ENCODE measurements around the gene PLCL2.

The PLCL2 gene

GRCh38 chr3:16866571-16866970 is 18.2 kb upstream of the PLCL2 start:
- DNase-seq: no peak

- DNase-seq: no peak
Measured at GRCh38 chr3:16868513-16868912, 16.2 kb upstream of the PLCL2 start.

- DNase-seq: no peak
Measured at GRCh38 chr3:16869261-16870005, 15.3 kb upstream of the PLCL2 start.

- no peak for DNase-seq
Measured at GRCh38 chr3:16871915-16872842, 12.6 kb upstream of the PLCL2 start.

- DNase-seq: no peak
Measured at GRCh38 chr3:16873872-16874271, 10.9 kb upstream of the PLCL2 start.

GRCh38 chr3:16875876-16876550 is 8.7 kb upstream of the PLCL2 start:
- DNase-seq: no peak

- no peak for DNase-seq
Measured at GRCh38 chr3:16877505-16877904, 7.2 kb upstream of the PLCL2 start.

- no peak for DNase-seq
Measured at GRCh38 chr3:16877911-16878310, 6.8 kb upstream of the PLCL2 start.

GRCh38 chr3:16881896-16882630 is 2.7 kb upstream of the PLCL2 start:
- no peak for DNase-seq

GRCh38 chr3:16883057-16883722 is 1.6 kb upstream of the PLCL2 start:
- no peak for DNase-seq

- DNase-seq: no peak
Measured at GRCh38 chr3:16883723-16884083, 1.1 kb upstream of the PLCL2 start.

GRCh38 chr3:16884084-16884747 is 539 bp upstream of the PLCL2 start:
- DNase-seq: no peak

GRCh38 chr3:16885593-16886302 is 993 bp downstream of the PLCL2 start:
- no peak for DNase-seq

GRCh38 chr3:16886303-16886683 is 1.5 kb downstream of the PLCL2 start:
- DNase-seq: no peak

GRCh38 chr3:16887130-16887529 is 2.4 kb downstream of the PLCL2 start:
- DNase-seq: no peak

GRCh38 chr3:16888356-16888755 is 3.6 kb downstream of the PLCL2 start:
- DNase-seq: no peak

- DNase-seq: no peak
Measured at GRCh38 chr3:16888785-16889607, 4.2 kb downstream of the PLCL2 start.

GRCh38 chr3:16890597-16891333 is 6.0 kb downstream of the PLCL2 start:
- no peak for DNase-seq

- DNase-seq: no peak
Measured at GRCh38 chr3:16893618-16894200, 9.0 kb downstream of the PLCL2 start.

Measured in NCI-H774 (cell line).